Measurements from ENCODE around the gene SORL1. TPM values are rescaled to one million over a fixed set of nuclear protein-coding genes. Genes with fewer than 3 reads are reported as not detected.

SORL1 gene
- total and polyA plus RNA-seq, 2 of the 8 experiments (the other 6 are each of a cell fraction or from before 2014, with no cell fraction given): 38.1 to 65.5 TPM

DNA sequence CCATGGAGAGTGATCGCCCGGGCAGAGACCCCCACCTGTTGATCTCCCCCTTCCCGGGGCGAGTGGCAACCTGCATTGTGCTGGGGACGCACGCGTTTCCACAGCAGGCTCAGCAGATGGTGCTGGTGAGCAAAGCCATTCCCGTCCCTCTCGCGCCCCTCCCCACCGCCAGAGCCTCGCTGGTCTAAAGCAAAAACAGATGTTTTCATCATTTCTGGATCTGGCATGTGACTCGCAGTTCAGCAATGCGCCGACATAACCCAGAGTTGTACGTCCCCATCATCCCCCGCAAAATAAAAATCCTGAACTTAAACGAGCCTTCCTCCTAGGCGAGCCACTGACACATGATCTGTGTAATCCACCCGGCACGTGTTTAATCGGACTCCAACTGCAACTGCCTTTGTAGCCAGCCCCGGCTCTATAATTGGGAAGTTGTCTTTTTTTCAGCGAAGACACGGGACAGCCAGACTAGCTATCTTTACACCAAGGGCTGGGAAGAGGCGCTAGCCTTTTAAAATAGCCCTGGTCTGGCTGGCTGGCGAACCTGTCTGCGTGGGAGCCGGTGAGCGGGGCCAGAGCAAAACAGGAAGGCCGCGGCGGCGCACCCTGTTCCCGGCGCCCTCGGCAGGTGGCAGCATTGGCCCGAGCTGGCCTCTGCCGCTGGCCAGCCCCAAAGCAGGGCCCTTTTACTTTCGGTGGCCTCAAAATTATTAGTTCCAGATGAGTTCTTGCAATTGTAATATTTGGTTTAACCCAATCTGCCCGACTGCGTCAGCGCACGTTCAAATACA is 203.6 kb downstream of the SORL1 start:
- Histone ChIP-seq H3K27me3 (replicated peaks in 1 of 4; ENCODE audit: control insufficient read depth in 3 of 4, extremely low read depth in 1 of 4, insufficient read depth in 3 of 4, low read length in 3 of 4) (no peaks in the 10 kb centered on the region), H3K4me2 (ENCODE audit: insufficient read depth in 1 of 2, low read depth in 2 of 2, low read length in 2 of 2) (peak overlapping the region; percentile 42 to 77), H3K36me3 (ENCODE audit: control insufficient read depth in 2 of 4, insufficient read depth in 4 of 4, low read length in 3 of 4) (no peaks in the 10 kb centered on the region), H3K4me1 (replicated peaks in 1 of 4; ENCODE audit: control insufficient read depth in 3 of 4, insufficient read depth in 4 of 4, low read length in 3 of 4) (peaks cover 7 to 13% (median 11%) of the 10 kb centered on the region in 4 experiments), H3K4ac (replicated peaks; ENCODE audit: insufficient read length, low read depth, low read length) (peak overlapping the region; percentile 33), H3K9me3 (ENCODE audit: insufficient read depth in 2 of 2, low read depth in 1 of 2, low read length in 1 of 2) (peaks cover 10 to 13% of the 10 kb centered on the region in 2 experiments; a peak in 3 of 4 replicates), H3K18ac (ENCODE audit: extremely low read depth, low read length) (peak overlapping the region; percentile 88), H3K79me2 (ENCODE audit: control insufficient read depth in 1 of 2, insufficient read depth in 2 of 2, low read length in 2 of 2) (no peaks in the 10 kb centered on the region), H2BK15ac (ENCODE audit: low read length) (peak overlapping the region; percentile 85; the same call in 1 of the 2 replicates), H2BK20ac (ENCODE audit: low read length) (peak overlapping the region; percentile 87; the same call in 1 of the 2 replicates), H3K14ac (ENCODE audit: insufficient read length) (no peak overlapping the region), H3K4me3 (ENCODE audit: extremely low read depth in 1 of 4, insufficient read depth in 2 of 4, low read depth in 3 of 4, low read length in 4 of 4) (peak overlapping the region; percentile 19 to 60 (median 34); a peak in 7 of 8 replicates), H3K27ac (ENCODE audit: low read depth, low read length) (no peak overlapping the region), H3K79me1 (ENCODE audit: low read depth, low read length) (no peaks in the 10 kb centered on the region), H4K5ac (ENCODE audit: insufficient read length, low read depth, low read length) (peak overlapping the region; percentile 27), H2BK12ac (ENCODE audit: low read depth, low read length) (peak overlapping the region; percentile 91; the same call in 1 of the 2 replicates), H3K9ac (replicated peaks in 1 of 4; ENCODE audit: extremely low read depth in 1 of 4, low read depth in 3 of 4, low read length in 3 of 4) (peak overlapping the region in 3 of 4 experiments; percentile 39 to 44 (median 43); a peak in 4 of 7 replicates), H2BK120ac (replicated peaks; ENCODE audit: low read depth, low read length) (no peak overlapping the region), H3K23me2 (ENCODE audit: low read depth, low read length) (peaks cover 7% of the 10 kb centered on the region; the same call in 1 of the 2 replicates), H2AK5ac (ENCODE audit: low read depth, low read length) (no peak overlapping the region), H4K91ac (replicated peaks; ENCODE audit: insufficient read length, low read length) (peak overlapping the region; percentile 14), H4K20me1 (replicated peaks in 1 of 2; ENCODE audit: control insufficient read depth in 1 of 2, insufficient read depth in 2 of 2, low read length in 2 of 2) (no peaks in the 10 kb centered on the region), H3K56ac (replicated peaks; ENCODE audit: insufficient read length, low read depth, low read length) (no peak overlapping the region), H3K23ac (ENCODE audit: insufficient read length) (no peak overlapping the region), H2AFZ (ENCODE audit: low read length) (peak overlapping the region; percentile 97), H2BK5ac (ENCODE audit: low read depth, low read length) (peak overlapping the region; percentile 64), H4K8ac (ENCODE audit: extremely low read depth, insufficient read depth, low read length) (peak overlapping the region; percentile 37; the same call in 1 of the 2 replicates)
- ChIA-PET CTCF (ENCODE audit: partially characterized antibody) (interaction anchor here (0.5 to 7.5 kb wide), 81 partner anchors 9 to 924 kb away, joined by 3 to 75 read pairs (median 4); partner anchors contain the start of gene BLID), POLR2A (ENCODE audit: partially characterized antibody) (interaction anchor here (0.6 to 1.7 kb wide), 6 partner anchors 67 to 677 kb away, joined by 3 to 7 read pairs (median 3); no protein-coding TSS in a partner anchor)
- WGBS, 2 experiments (ENCODE audit: extremely low coverage in 1 of 2, insufficient coverage in 1 of 2, insufficient read length in 1 of 2, insufficient replicate concordance in 2 of 2, low coverage in 1 of 2, low lambda C conversion rate in 2 of 2, missing lambda C conversion rate in 1 of 2): 5% methylated on average over 39 of the region's 44 CpGs; no CpG with 5 or more reads in 1 of the 2 experiments
- FAIRE-seq (no peak), DNase-seq (ENCODE audit: low read depth in 1 of 2, low spot score in 2 of 2) (peak in 1 of 2 experiments; percentile 94)
- TF ChIP-seq GABPA (IDR thresholded peaks at IDR 0.05; ENCODE audit: borderline replicate concordance, insufficient read depth, low read length): no peak
- 0 out of 2 replicates have a peak, but pooled peaks have one; percentile 3 for TF ChIP-seq PHF8 (conservative IDR thresholded peaks at IDR 0.05; ENCODE audit: low read depth, low read length)
- TF ChIP-seq RFX5 (IDR thresholded peaks at IDR 0.05; ENCODE audit: borderline replicate concordance, low read depth, low read length): no peak
- TF ChIP-seq SIX5 (IDR thresholded peaks at IDR 0.05; ENCODE audit: low read depth, low read length): no peak
- TF ChIP-seq CBX5 (IDR thresholded peaks at IDR 0.05; ENCODE audit: low read depth, low read length): no peak
- TF ChIP-seq POLR2A (IDR thresholded peaks at IDR 0.05; ENCODE audit: control extremely low read depth in 1 of 2, low read depth in 2 of 2, low read length in 2 of 2): no peak
- TF ChIP-seq TCF12 (IDR thresholded peaks at IDR 0.05; ENCODE audit: low read depth, low read length): no peak
- TF ChIP-seq SIRT6 (IDR thresholded peaks at IDR 0.05; ENCODE audit: low read length): no peak
- TF ChIP-seq KDM4A (IDR thresholded peaks at IDR 0.05; ENCODE audit: low read depth, low read length, severe bottlenecking): peak; percentile 50
- no peak for TF ChIP-seq USF2 (IDR thresholded peaks at IDR 0.05; ENCODE audit: low read length)
- no peak for TF ChIP-seq SRF (IDR thresholded peaks at IDR 0.05; ENCODE audit: low read depth, low read length)

Measured in H1 (cell line).